Chondrocyte (in vitro differentiated cells): ENCODE data around the gene NPHS1. TPM values are rescaled to one million over a fixed set of nuclear protein-coding genes. Genes with fewer than 3 reads are reported as not detected.

Experiments
- DNase-seq: peaks from one replicate; pipeline ENCODE4 v3.0.0; 2021; ENCODE audit warnings: mixed read lengths, low spot score
- H3K27ac Mint-ChIP-seq: one replicate; pipeline ENCODE4 v1.8.0; 2021; ENCODE audit warnings: mild to moderate bottlenecking, moderate library complexity, mixed read lengths; ENCODE audit not compliant: unreplicated experiment
- H3K27me3 Mint-ChIP-seq: 2 replicates; pipeline ENCODE4 v1.8.0; 2021; ENCODE audit warnings: low read depth, mixed read lengths
- H3K36me3 Mint-ChIP-seq: 2 replicates; pipeline ENCODE4 v1.8.0; 2021; ENCODE audit warnings: low read depth, mixed read lengths
- H3K4me1 Mint-ChIP-seq: 2 replicates; pipeline ENCODE4 v1.8.0; 2021; ENCODE audit warnings: low read depth, mild to moderate bottlenecking, mixed read lengths
- H3K4me3 Mint-ChIP-seq: one replicate; pipeline ENCODE4 v1.8.0; 2021; ENCODE audit warnings: mild to moderate bottlenecking, moderate library complexity, mixed read lengths; ENCODE audit not compliant: unreplicated experiment
- H3K9me3 Mint-ChIP-seq: 2 replicates; pipeline ENCODE4 v1.8.0; 2021; ENCODE audit warnings: low read depth, mixed read lengths
- total RNA-seq: library from RNA; stranded (reverse); gene quantifications from 3 replicates; pipeline ENCODE4 v1.2.1, GENCODE V29; 2021
- TF ChIP-seq, protein P1 (sequence below): fragments of 200-600 bp; sonication (generic); IDR thresholded peaks from 2 replicates; pipeline ENCODE4 v1.5.0; 2021; ENCODE audit warnings: antibody characterized with exemption, mild to moderate bottlenecking, moderate library complexity

Gene NPHS1
- total RNA-seq, 1 donor from 2014 or later = not detected

DNA sequence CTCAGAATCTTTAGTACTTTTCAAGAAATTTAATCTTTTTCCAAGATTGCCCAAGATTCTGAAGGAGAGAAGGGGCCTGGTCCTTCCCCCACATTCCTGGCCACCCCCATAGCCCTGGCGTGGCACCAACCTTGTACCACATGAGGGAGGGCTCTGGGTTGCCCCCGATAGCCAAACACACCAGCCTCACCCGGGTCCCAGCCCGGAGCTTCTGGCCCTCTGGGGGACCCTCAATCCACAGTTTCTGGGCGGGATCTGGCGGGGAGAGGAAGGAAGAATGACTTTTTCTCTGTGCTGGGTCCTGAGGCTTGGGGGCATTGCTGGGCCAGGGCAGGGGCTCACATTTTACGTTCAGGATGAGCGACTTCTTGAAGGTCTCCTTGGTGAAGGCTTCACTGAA is 4.4 kb downstream of the NPHS1 start:
- Mint-ChIP-seq H3K27me3 (peaks cover 73% of the 10 kb centered on the region), H3K27ac (no peak overlapping the region), H3K4me3 (no peak overlapping the region), H3K36me3 (peaks cover 4% of the 10 kb centered on the region), H3K4me1 (peaks cover 10% of the 10 kb centered on the region), H3K9me3 (peaks cover under 1% of the 10 kb centered on the region)
- TF ChIP-seq, protein P1, sequence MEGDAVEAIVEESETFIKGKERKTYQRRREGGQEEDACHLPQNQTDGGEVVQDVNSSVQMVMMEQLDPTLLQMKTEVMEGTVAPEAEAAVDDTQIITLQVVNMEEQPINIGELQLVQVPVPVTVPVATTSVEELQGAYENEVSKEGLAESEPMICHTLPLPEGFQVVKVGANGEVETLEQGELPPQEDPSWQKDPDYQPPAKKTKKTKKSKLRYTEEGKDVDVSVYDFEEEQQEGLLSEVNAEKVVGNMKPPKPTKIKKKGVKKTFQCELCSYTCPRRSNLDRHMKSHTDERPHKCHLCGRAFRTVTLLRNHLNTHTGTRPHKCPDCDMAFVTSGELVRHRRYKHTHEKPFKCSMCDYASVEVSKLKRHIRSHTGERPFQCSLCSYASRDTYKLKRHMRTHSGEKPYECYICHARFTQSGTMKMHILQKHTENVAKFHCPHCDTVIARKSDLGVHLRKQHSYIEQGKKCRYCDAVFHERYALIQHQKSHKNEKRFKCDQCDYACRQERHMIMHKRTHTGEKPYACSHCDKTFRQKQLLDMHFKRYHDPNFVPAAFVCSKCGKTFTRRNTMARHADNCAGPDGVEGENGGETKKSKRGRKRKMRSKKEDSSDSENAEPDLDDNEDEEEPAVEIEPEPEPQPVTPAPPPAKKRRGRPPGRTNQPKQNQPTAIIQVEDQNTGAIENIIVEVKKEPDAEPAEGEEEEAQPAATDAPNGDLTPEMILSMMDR = no peak
- no peak for DNase-seq

GRCh38 chr19:35846038-35846668 is 6.2 kb downstream of the NPHS1 start:
- Mint-ChIP-seq H3K36me3 (peaks cover 6% of the 10 kb centered on the region), H3K4me1 (peaks cover 10% of the 10 kb centered on the region), H3K27ac (no peak overlapping the region), H3K4me3 (no peak overlapping the region), H3K9me3 (peaks cover 5% of the 10 kb centered on the region), H3K27me3 (peaks cover 66% of the 10 kb centered on the region)
- TF ChIP-seq, protein P1 = no peak
- no peak for DNase-seq

DNA sequence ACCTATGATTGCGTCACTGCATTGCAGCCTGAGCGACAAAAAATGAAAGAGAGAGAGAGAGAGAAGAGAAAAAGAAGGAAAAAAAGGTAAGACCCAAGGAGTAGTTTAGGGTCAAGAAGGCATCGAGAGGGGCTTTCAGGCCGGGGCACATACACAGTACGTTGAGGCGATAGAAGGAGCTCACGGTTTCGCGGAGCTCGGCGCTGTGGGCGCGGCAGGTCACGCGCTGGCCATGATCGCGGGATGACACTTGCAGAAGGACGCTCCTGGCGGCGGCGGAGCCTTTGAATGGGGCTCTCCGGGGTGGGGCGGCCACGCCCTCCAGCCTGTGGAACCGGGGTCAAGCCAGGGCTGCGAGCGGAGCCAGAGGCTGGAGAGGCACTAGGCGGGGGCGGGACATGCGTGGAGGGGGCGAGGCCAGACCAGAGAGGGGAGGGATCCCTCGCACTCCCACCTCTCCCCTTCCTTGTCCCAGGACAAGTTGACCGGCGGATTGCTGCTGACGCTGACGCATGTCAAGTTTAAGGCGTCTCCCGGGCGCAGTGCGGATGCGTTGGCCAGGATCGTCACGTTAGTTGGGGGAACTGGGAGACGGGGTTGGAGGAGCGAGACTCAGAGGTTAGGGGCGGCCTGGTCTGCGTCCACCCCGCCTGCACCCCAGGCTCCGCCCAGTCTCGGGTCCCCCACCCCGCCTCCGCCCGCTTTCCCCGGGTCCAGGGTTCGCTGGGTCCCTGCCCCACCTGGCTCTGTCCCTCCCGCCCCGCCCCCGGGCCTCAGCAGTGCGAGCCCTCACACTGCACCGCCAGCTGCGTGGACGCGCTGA is 6.9 kb downstream of the NPHS1 start:
- Mint-ChIP-seq H3K36me3 (peaks cover 6% of the 10 kb centered on the region), H3K4me1 (peaks cover 10% of the 10 kb centered on the region), H3K27ac (no peak overlapping the region), H3K4me3 (peak overlapping the region; percentile 10), H3K9me3 (peaks cover 5% of the 10 kb centered on the region), H3K27me3 (peaks cover 59% of the 10 kb centered on the region)
- TF ChIP-seq, protein P1 = no peak
- no peak for DNase-seq

DNA sequence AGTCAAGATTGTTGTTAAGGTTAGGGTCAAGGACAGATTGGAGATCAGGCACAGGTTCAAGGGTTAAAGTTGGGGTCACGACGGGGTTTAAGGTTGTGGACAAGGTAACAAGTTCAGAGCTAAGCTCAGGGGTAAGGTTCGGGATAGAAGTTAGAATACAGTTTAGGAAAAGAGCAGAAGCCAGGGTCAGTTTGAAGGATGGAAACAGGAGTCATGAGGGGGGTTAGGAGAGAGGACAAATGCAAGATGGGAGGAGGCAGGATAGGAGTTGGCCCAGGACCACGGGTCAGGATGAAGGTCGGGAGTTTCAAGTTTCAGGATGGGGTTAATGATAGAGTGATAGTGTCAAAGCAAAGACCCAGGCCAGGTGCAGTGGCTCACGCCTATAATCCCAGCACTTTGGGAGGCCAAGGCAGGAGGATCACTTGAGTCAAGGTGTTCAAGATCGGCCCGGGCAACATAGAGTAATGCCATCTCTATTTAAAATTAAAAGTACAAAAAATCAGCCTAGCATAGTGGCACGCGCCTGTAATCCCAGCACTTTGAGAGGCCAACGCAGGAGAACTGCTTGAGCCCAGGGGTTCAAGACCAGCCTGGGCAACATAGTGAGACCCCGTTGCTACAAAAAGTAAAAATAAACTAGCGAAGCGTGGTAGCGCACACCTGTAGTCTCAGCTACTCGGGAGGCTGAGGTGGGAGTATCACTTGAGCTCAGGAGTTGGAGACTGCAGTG is 7.7 kb downstream of the NPHS1 start:
- Mint-ChIP-seq H3K27me3 (peaks cover 59% of the 10 kb centered on the region), H3K36me3 (peaks cover 6% of the 10 kb centered on the region), H3K27ac (peak overlapping the region; percentile 49), H3K4me3 (peak overlapping the region; percentile 10), H3K9me3 (peaks cover 5% of the 10 kb centered on the region), H3K4me1 (peaks cover 10% of the 10 kb centered on the region)
- TF ChIP-seq, protein P1 = no peak
- no peak for DNase-seq
